Loucy (cell line): Measurements from ENCODE around the gene SLC26A3.

Source experiments
- H2AFZ ChIP-seq: fragments of 200-600 bp; sonication (generic); 2 replicates; pipeline ENCODE4 v1.6.0; 2016; ENCODE audit warnings: antibody characterized with exemption, mild to moderate bottlenecking, low read length, moderate library complexity
- H3F3A ChIP-seq: fragments of 200-600 bp; 2 replicates; pipeline ENCODE4 v1.6.0; 2016; ENCODE audit warnings: antibody characterized with exemption, low read depth, mild to moderate bottlenecking
- H3K27me3 ChIP-seq: fragments of 200-600 bp; sonication (generic); 2 replicates; pipeline ENCODE4 v1.6.1; 2014; ENCODE audit warnings: low read length, mild to moderate bottlenecking; ENCODE audit not compliant: insufficient read depth, poor library complexity, severe bottlenecking
- H3K36me3 ChIP-seq: fragments of 200-600 bp; sonication (generic); 2 replicates; pipeline ENCODE4 v1.6.1; 2016; ENCODE audit warnings: low read length; ENCODE audit not compliant: insufficient read depth
- H3K4me1 ChIP-seq: fragments of 200-600 bp; sonication (generic); 2 replicates; pipeline ENCODE4 v1.5.1; 2014; ENCODE audit warnings: low read length, mild to moderate bottlenecking; ENCODE audit not compliant: insufficient read depth, poor library complexity, severe bottlenecking
- H3K4me2 ChIP-seq: fragments of 200-600 bp; sonication (generic); 2 replicates; pipeline ENCODE4 v1.6.0; 2014; ENCODE audit warnings: antibody characterized with exemption, low read length, low read depth, mild to moderate bottlenecking; ENCODE audit not compliant: poor library complexity, severe bottlenecking
- H3K4me3 ChIP-seq: fragments of 200-600 bp; sonication (generic); 2 replicates; pipeline ENCODE4 v1.5.1; 2014; ENCODE audit warnings: low read length, mild to moderate bottlenecking, mixed read lengths; ENCODE audit not compliant: poor library complexity, severe bottlenecking
- H3K79me2 ChIP-seq: fragments of 200-600 bp; sonication (generic); 2 replicates; pipeline ENCODE4 v1.6.1; 2014; ENCODE audit warnings: low read length; ENCODE audit not compliant: insufficient read depth
- H3K9ac ChIP-seq: fragments of 200-600 bp; sonication (generic); 2 replicates; pipeline ENCODE4 v1.6.0; 2014; ENCODE audit warnings: mild to moderate bottlenecking, low read depth, low read length, moderate library complexity; ENCODE audit not compliant: poor library complexity, severe bottlenecking
- H3K9me2 ChIP-seq: fragments of 200-600 bp; sonication (generic); replicated peaks from 2 replicates; pipeline ENCODE4 v1.6.1; 2016; ENCODE audit warnings: low read depth, low read length, mixed read lengths
- H3K9me3 ChIP-seq: fragments of 200-600 bp; sonication (generic); 2 replicates; pipeline ENCODE4 v1.6.1; 2014; ENCODE audit warnings: mild to moderate bottlenecking, antibody characterized with exemption, low read length, low read depth; ENCODE audit not compliant: insufficient read depth
- H4K20me1 ChIP-seq: fragments of 200-600 bp; sonication (generic); 2 replicates; pipeline ENCODE4 v1.6.0; 2014; ENCODE audit warnings: antibody characterized with exemption, low read length, mild to moderate bottlenecking; ENCODE audit not compliant: insufficient read depth, poor library complexity, severe bottlenecking
- CTCF ChIP-seq: fragments of 200-600 bp; sonication (generic); conservative IDR thresholded peaks from 2 replicates; pipeline ENCODE4 v1.5.1; 2014; ENCODE audit warnings: mild to moderate bottlenecking, antibody characterized with exemption, low read length
- EZH2phosphoT487 ChIP-seq: fragments of 200-600 bp; IDR thresholded peaks from 2 replicates; pipeline ENCODE4 v1.6.1; 2018; ENCODE audit warnings: antibody characterized with exemption, mild to moderate bottlenecking, moderate library complexity, borderline replicate concordance

Gene SLC26A3

GRCh38 chr7:107799647-107800264 is 3.3 kb downstream of the SLC26A3 start:
- Histone ChIP-seq H3K9ac (no peak overlapping the region), H3F3A (no peaks in the 10 kb centered on the region), H2AFZ (no peak overlapping the region), H4K20me1 (no peaks in the 10 kb centered on the region), H3K27me3 (no peaks in the 10 kb centered on the region), H3K79me2 (no peaks in the 10 kb centered on the region), H3K4me1 (no peaks in the 10 kb centered on the region), H3K4me2 (no peak overlapping the region), H3K4me3 (no peak overlapping the region), H3K36me3 (no peaks in the 10 kb centered on the region), H3K9me3 (no peaks in the 10 kb centered on the region), H3K9me2 (no peaks in the 10 kb centered on the region)
- TF ChIP-seq CTCF (no peak), EZH2phosphoT487 (no peak)

GRCh38 chr7:107792364-107792763 is 10.7 kb downstream of the SLC26A3 start:
- Histone ChIP-seq H3K36me3 (no peaks in the 10 kb centered on the region), H3K27me3 (no peaks in the 10 kb centered on the region), H2AFZ (no peak overlapping the region), H3K9me2 (no peaks in the 10 kb centered on the region), H3K4me1 (no peaks in the 10 kb centered on the region), H3K4me3 (no peak overlapping the region), H3F3A (no peaks in the 10 kb centered on the region), H3K79me2 (no peaks in the 10 kb centered on the region), H3K9me3 (no peaks in the 10 kb centered on the region), H4K20me1 (no peaks in the 10 kb centered on the region), H3K4me2 (no peak overlapping the region), H3K9ac (no peak overlapping the region)
- no peak for TF ChIP-seq CTCF
- TF ChIP-seq EZH2phosphoT487 = no peak

DNA sequence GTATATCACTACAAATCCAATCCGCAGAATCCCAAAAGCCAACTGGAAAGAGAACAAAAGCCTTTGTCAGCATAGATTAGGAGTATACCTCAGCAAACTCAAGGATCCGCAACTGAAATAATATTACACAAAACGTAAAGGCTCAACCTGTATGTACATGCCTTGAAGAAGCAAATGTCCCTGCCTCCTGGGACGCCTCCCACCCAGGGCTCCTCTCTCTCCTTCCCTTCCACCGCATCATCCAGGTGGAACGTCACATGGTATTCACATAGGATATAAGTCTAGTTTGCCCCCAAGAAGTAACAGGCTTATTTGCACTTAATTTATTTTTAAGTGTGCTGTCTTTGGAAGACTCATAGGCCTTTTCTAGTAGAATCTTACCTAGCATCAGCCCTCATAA is 13.4 kb downstream of the SLC26A3 start:
- H3K4me3 ChIP-seq = no peak overlapping the region
- no peak overlapping the region for H3K4me2 ChIP-seq
- H3F3A ChIP-seq = no peaks in the 10 kb centered on the region
- no peaks in the 10 kb centered on the region for H3K36me3 ChIP-seq
- no peaks in the 10 kb centered on the region for H3K79me2 ChIP-seq
- no peaks in the 10 kb centered on the region for H4K20me1 ChIP-seq
- no peaks in the 10 kb centered on the region for H3K9me2 ChIP-seq
- no peaks in the 10 kb centered on the region for H3K9me3 ChIP-seq
- no peaks in the 10 kb centered on the region for H3K27me3 ChIP-seq
- TF ChIP-seq CTCF = no peak
- TF ChIP-seq EZH2phosphoT487 = no peak
- H3K4me1 ChIP-seq = no peaks in the 10 kb centered on the region
- no peak overlapping the region for H2AFZ ChIP-seq
- no peak overlapping the region for H3K9ac ChIP-seq
